HFFc6 (cell line): ENCODE data around the gene PSENEN. TPM values are rescaled to one million over a fixed set of nuclear protein-coding genes. Genes with fewer than 3 reads are reported as not detected.

Source experiments
- DNase-seq: peaks from one replicate; pipeline ENCODE4 v3.0.0-alpha.2; 2018
- H3K27ac Mint-ChIP-seq: 2 replicates; pipeline ENCODE4 v1.8.0; 2020; ENCODE audit warnings: mild to moderate bottlenecking, mixed read lengths
- H3K27me3 Mint-ChIP-seq: 2 replicates; pipeline ENCODE4 v1.8.0; 2021; ENCODE audit warnings: mild to moderate bottlenecking, moderate library complexity, mixed read lengths; ENCODE audit not compliant: insufficient read depth
- H3K36me3 Mint-ChIP-seq: 2 replicates; pipeline ENCODE4 v1.8.0; 2021; ENCODE audit warnings: low read depth, mixed read lengths
- H3K4me1 Mint-ChIP-seq: 2 replicates; pipeline ENCODE4 v1.8.0; 2020; ENCODE audit warnings: low read depth, mixed read lengths
- H3K4me3 Mint-ChIP-seq: 2 replicates; pipeline ENCODE4 v1.8.0; 2020; ENCODE audit warnings: mild to moderate bottlenecking, moderate library complexity, mixed read lengths
- H3K9me3 Mint-ChIP-seq: 2 replicates; pipeline ENCODE4 v1.8.0; 2020; ENCODE audit warnings: mild to moderate bottlenecking, mixed read lengths
- CTCF ChIP-seq: fragments of 200-600 bp; sonication (generic); IDR thresholded peaks from 2 replicates; pipeline ENCODE4 v1.5.0; 2021; ENCODE audit warnings: antibody characterized with exemption, mild to moderate bottlenecking
- total RNA-seq, 6 experiments: library from RNA; stranded (reverse); fragmentation: NEBNext Ultra II Directional; extraction: Animal tissue kit (Norgen Biotek cat#: 25700); gene quantifications; 2 replicates in 1 of 6; 3 replicates in 5 of 6; pipeline ENCODE4 v1.2.3, GENCODE V29; 2021

Gene PSENEN
- total RNA-seq, 6 experiments from 2014 or later = 68.2 to 86.6 (median 74.9) TPM

DNA sequence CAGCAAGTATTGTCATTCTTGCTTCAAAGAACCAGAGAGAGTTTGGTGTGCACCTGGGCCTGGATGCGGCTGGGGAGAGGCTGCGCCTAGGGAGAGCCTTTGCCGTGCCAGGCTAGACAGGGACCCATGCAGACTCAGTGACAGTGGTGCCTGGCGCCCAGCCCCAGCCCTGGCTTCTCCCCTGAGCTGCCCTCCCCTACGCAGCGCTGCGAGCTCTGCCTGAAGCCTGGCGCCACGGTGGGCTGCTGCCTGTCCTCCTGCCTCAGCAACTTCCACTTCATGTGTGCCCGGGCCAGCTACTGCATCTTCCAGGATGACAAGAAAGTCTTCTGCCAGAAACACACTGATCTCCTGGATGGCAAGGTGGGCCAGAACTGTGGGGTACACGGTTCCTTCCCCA, 15.7 kb upstream of the PSENEN start:
- DNase-seq = no peak
- Mint-ChIP-seq H3K9me3 (no peaks in the 10 kb centered on the region), H3K27ac (no peak overlapping the region), H3K4me1 (no peaks in the 10 kb centered on the region), H3K4me3 (no peak overlapping the region), H3K27me3 (peaks cover 6% of the 10 kb centered on the region), H3K36me3 (peaks cover 12% of the 10 kb centered on the region)
- no peak for TF ChIP-seq CTCF

GRCh38 chr19:35730326-35730725, 15.1 kb upstream of the PSENEN start:
- no peaks in the 10 kb centered on the region for H3K9me3 Mint-ChIP-seq
- no peak for DNase-seq
- no peak for TF ChIP-seq CTCF
- no peak overlapping the region for H3K27ac Mint-ChIP-seq
- H3K4me3 Mint-ChIP-seq = no peak overlapping the region
- H3K27me3 Mint-ChIP-seq = peaks cover 6% of the 10 kb centered on the region
- no peaks in the 10 kb centered on the region for H3K4me1 Mint-ChIP-seq
- peaks cover 12% of the 10 kb centered on the region for H3K36me3 Mint-ChIP-seq

DNA sequence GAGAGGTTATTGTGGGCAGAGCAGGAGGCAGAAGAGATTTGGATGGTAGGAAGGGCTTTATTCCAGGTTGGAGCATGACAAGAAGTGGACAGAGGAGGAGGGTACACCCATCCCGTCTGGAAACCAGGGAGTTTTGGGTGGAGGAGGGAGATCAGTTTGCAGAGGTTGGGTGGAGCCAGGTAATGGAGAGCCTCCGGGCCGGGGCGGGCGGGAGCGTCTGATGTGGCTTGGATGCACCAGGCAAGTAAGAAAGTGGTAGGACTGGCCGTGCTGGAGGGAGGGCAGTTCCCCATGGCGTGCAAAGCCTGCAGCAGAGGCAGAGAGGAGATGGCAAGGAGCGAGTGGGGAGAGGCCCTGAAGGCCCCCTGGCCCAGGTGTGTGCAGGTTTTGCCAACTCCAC, 14.1 kb upstream of the PSENEN start:
- peaks cover 16% of the 10 kb centered on the region for H3K36me3 Mint-ChIP-seq
- H3K27me3 Mint-ChIP-seq = peaks cover 9% of the 10 kb centered on the region
- H3K4me3 Mint-ChIP-seq = no peak overlapping the region
- no peak for TF ChIP-seq CTCF
- no peaks in the 10 kb centered on the region for H3K9me3 Mint-ChIP-seq
- DNase-seq = no peak
- no peaks in the 10 kb centered on the region for H3K4me1 Mint-ChIP-seq
- no peak overlapping the region; the same call in 1 of the 2 replicates for H3K27ac Mint-ChIP-seq

- H3K36me3 Mint-ChIP-seq = peaks cover 16% of the 10 kb centered on the region
- no peak for TF ChIP-seq CTCF
- H3K4me1 Mint-ChIP-seq = no peaks in the 10 kb centered on the region
- no peaks in the 10 kb centered on the region for H3K9me3 Mint-ChIP-seq
- H3K4me3 Mint-ChIP-seq = no peak overlapping the region
- no peak for DNase-seq
- peaks cover 9% of the 10 kb centered on the region for H3K27me3 Mint-ChIP-seq
- H3K27ac Mint-ChIP-seq = no peak overlapping the region
Observed at GRCh38 chr19:35731779-35732405, 13.6 kb upstream of the PSENEN start.

- Mint-ChIP-seq H3K4me3 (no peak overlapping the region), H3K27ac (no peak overlapping the region), H3K36me3 (peaks cover 20% of the 10 kb centered on the region), H3K27me3 (peaks cover 8% of the 10 kb centered on the region), H3K9me3 (no peaks in the 10 kb centered on the region), H3K4me1 (no peaks in the 10 kb centered on the region)
- TF ChIP-seq CTCF = no peak
- no peak for DNase-seq
Observed at GRCh38 chr19:35732540-35733179, 12.8 kb upstream of the PSENEN start.
